Small intestine (tissue), 7 donors: ENCODE data around the gene ATP2C1. TPM values are rescaled to one million over a fixed set of nuclear protein-coding genes. Genes with fewer than 3 reads are reported as not detected.

Source experiments
- DNase-seq, 2 donors: peaks; one replicate each; pipeline versions ENCODE4 v3.0.0 to v3.0.0-alpha.2; 2013
- FAIRE-seq: peaks from 2 replicates; lab custom pipeline; 2012; peaks lifted over from hg19 to GRCh38; lab: Jason Lieb, UNC
- H3K27ac ChIP-seq, 3 donors: one replicate each; pipeline ENCODE4 v1.5.1; 2013; ENCODE audit warnings: low read length in 2 of 3, mild to moderate bottlenecking in 2 of 3, control low read depth in 1 of 3, inconsistent platforms in 1 of 3, low read depth in 1 of 3, moderate library complexity in 1 of 3
- H3K27me3 ChIP-seq, 3 donors: one replicate each; pipeline ENCODE4 v1.6.1; 2013; ENCODE audit warnings: low read length in 3 of 3, inconsistent platforms in 1 of 3; ENCODE audit not compliant: control insufficient read depth in 3 of 3, insufficient read depth in 3 of 3
- H3K36me3 ChIP-seq, 3 donors: one replicate each; pipeline ENCODE4 v1.6.1; 2013; ENCODE audit warnings: low read length in 3 of 3, inconsistent platforms in 1 of 3, low read depth in 1 of 3, mild to moderate bottlenecking in 1 of 3, moderate library complexity in 1 of 3; ENCODE audit not compliant: control insufficient read depth in 3 of 3, insufficient read depth in 2 of 3
- H3K4me1 ChIP-seq, 3 donors: one replicate each; pipeline ENCODE4 v1.6.1; 2013; ENCODE audit warnings: low read length in 2 of 3, inconsistent platforms in 1 of 3, low read depth in 1 of 3, mild to moderate bottlenecking in 1 of 3, moderate library complexity in 1 of 3; ENCODE audit not compliant: control insufficient read depth in 3 of 3, insufficient read depth in 2 of 3
- H3K4me3 ChIP-seq, 3 donors: one replicate each; pipeline ENCODE4 v1.5.1; 2013; ENCODE audit warnings: low read length in 3 of 3, control low read depth in 1 of 3, inconsistent platforms in 1 of 3, low read depth in 1 of 3, mild to moderate bottlenecking in 1 of 3, moderate library complexity in 1 of 3
- H3K9me3 ChIP-seq, 2 donors: one replicate each; pipeline ENCODE4 v1.6.1; 2013; ENCODE audit warnings: low read depth in 1 of 2, low read length in 1 of 2; ENCODE audit not compliant: control insufficient read depth in 2 of 2, insufficient read depth in 1 of 2
- WGBS, 3 donors: extraction: QIAGEN DNeasy Blood & Tissue Kit; methylation state at CpG; one replicate each; pipeline ENCODE4 v1.1.7; 2013; 5-methylcytosine and 5-hydroxymethylcytosine counted together
- polyA plus RNA-seq, 4 donors: library from polyadenylated mRNA; stranded (reverse) in 3 of 4; unstranded in 1 of 4; fragments of 200-250 nt in 3 of 4; fragments of 120-200 nt in 1 of 4; gene quantifications; one replicate each; pipeline versions ENCODE4 v1.2.1 to v1.2.3, GENCODE V29; 2013
- donor health status: healthy with polysubstance abuse.
- donor health status: control.
- donor health status: control.
- donor health status: Bipolar disorder and iron deficiency.
- donor health status: healthy.

ATP2C1 gene
- polyA plus RNA-seq, 4 donors, result 6.2 to 62.2 (median 31.4) TPM

DNA sequence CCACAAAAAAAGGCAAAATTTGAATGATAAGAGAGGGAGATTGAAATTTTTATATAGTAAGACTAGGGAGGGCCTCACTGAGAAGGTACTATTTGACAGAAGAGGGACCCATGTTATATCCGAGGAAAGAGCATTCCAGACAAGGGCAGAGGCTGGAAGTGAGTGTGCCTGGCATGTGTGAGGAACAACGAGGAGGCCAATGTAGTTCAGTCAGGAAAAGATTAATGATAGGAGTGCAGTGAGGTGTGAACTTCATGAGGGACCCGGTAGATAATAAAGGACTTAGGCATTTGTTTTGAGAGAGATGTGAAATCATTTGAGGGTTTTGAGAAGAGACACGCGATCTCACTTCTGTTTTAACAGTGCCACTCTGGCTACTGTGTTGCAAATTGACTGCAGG is 96.4 kb downstream of the ATP2C1 start:
- WGBS, 3 donors, result 70 to 77% (median 73%) methylated on average over 5 of the region's 5 CpGs
- H3K27ac ChIP-seq, result no peak overlapping the region
- H3K4me3 ChIP-seq, result no peak overlapping the region
- no peak for FAIRE-seq
- H3K9me3 ChIP-seq, result no peaks in the 10 kb centered on the region
- peaks cover 0 to 12% (median 4%) of the 10 kb centered on the region in 3 donors for H3K36me3 ChIP-seq
- H3K4me1 ChIP-seq, result no peaks in the 10 kb centered on the region
- no peaks in the 10 kb centered on the region for H3K27me3 ChIP-seq
- no peak for DNase-seq

GRCh38 chr3:130991126-130991525 is 97.2 kb downstream of the ATP2C1 start:
- Histone ChIP-seq H3K27ac (no peak overlapping the region), H3K4me1 (no peaks in the 10 kb centered on the region), H3K9me3 (no peaks in the 10 kb centered on the region), H3K27me3 (no peaks in the 10 kb centered on the region), H3K4me3 (no peak overlapping the region), H3K36me3 (peaks cover 0 to 15% (median 4%) of the 10 kb centered on the region in 3 donors)
- DNase-seq, result no peak
- FAIRE-seq, result no peak
- 94 to 96% (median 96%) methylated on average over 5 of the region's 5 CpGs for WGBS, 3 donors

- H3K27ac ChIP-seq, result no peak overlapping the region
- DNase-seq, result no peak
- H3K4me3 ChIP-seq, result no peak overlapping the region
- H3K9me3 ChIP-seq, result no peaks in the 10 kb centered on the region
- H3K4me1 ChIP-seq, result no peaks in the 10 kb centered on the region
- no peaks in the 10 kb centered on the region for H3K27me3 ChIP-seq
- H3K36me3 ChIP-seq, result peaks cover 0 to 15% (median 4%) of the 10 kb centered on the region in 3 donors
- no peak for FAIRE-seq
- 75 to 86% (median 80%) methylated on average over 3 of the region's 3 CpGs for WGBS, 3 donors
Measured at GRCh38 chr3:130992344-130992743, 98.5 kb downstream of the ATP2C1 start.

- WGBS, 3 donors, result 88 to 96% (median 94%) methylated on average over 7 of the region's 7 CpGs
- peaks cover 0 to 13% (median 6%) of the 10 kb centered on the region in 3 donors for H3K36me3 ChIP-seq
- H3K9me3 ChIP-seq, result no peaks in the 10 kb centered on the region
- no peak overlapping the region for H3K27ac ChIP-seq
- no peaks in the 10 kb centered on the region for H3K4me1 ChIP-seq
- no peaks in the 10 kb centered on the region for H3K27me3 ChIP-seq
- DNase-seq, result no peak
- H3K4me3 ChIP-seq, result no peak overlapping the region
- FAIRE-seq, result no peak
Measured at GRCh38 chr3:130997289-130997688, 103.4 kb downstream of the ATP2C1 start.

DNA sequence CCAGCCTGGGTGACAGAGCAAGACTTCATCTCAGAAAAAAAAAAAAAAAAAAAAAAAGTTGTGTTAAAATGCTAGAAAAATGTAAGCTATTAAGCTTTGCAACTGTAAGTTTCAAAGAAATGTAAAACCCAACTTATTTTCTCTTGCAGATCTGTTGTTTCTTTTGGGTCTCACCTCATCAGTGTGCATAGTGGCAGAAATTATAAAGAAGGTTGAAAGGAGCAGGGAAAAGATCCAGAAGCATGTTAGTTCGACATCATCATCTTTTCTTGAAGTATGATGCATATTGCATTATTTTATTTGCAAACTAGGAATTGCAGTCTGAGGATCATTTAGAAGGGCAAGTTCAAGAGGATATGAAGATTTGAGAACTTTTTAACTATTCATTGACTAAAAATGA is 107.2 kb downstream of the ATP2C1 start:
- H3K4me1 ChIP-seq, result no peaks in the 10 kb centered on the region
- peaks cover 4 to 7% (median 4%) of the 10 kb centered on the region in 3 donors for H3K36me3 ChIP-seq
- no peak for FAIRE-seq
- no peaks in the 10 kb centered on the region for H3K9me3 ChIP-seq
- H3K27ac ChIP-seq, result no peak overlapping the region
- H3K4me3 ChIP-seq, result no peak overlapping the region
- WGBS, 3 donors, result 89 to 100% (median 97%) methylated on average over 1 of the region's 1 CpG
- H3K27me3 ChIP-seq, result no peaks in the 10 kb centered on the region
- no peak for DNase-seq

- no peak for FAIRE-seq
Measured at GRCh38 chr3:131004603-131005002, 110.7 kb downstream of the ATP2C1 start.

GRCh38 chr3:131007256-131007655 is 113.4 kb downstream of the ATP2C1 start:
- no peak overlapping the region for H3K4me3 ChIP-seq
- DNase-seq (no peak), FAIRE-seq (no peak)
- H3K27ac ChIP-seq, result no peak overlapping the region
- H3K27me3 ChIP-seq, result no peaks in the 10 kb centered on the region
- no peaks in the 10 kb centered on the region for H3K9me3 ChIP-seq
- peaks cover 4 to 20% (median 5%) of the 10 kb centered on the region in 3 donors for H3K36me3 ChIP-seq
- H3K4me1 ChIP-seq, result no peaks in the 10 kb centered on the region
- 95 to 99% (median 98%) methylated on average over 2 of the region's 2 CpGs for WGBS, 3 donors

More at GRCh38 chr3:131004603-131005002, 110.7 kb downstream of the ATP2C1 start:
- Histone ChIP-seq H3K27me3 (no peaks in the 10 kb centered on the region), H3K9me3 (no peaks in the 10 kb centered on the region), H3K36me3 (peaks cover 4 to 16% (median 4%) of the 10 kb centered on the region in 3 donors), H3K4me1 (no peaks in the 10 kb centered on the region), H3K4me3 (no peak overlapping the region), H3K27ac (no peak overlapping the region)
- 95 to 97% (median 96%) methylated on average over 1 of the region's 1 CpG for WGBS, 3 donors
- DNase-seq, result no peak

- Histone ChIP-seq H3K4me3 (no peak overlapping the region), H3K36me3 (peaks cover 4 to 21% (median 5%) of the 10 kb centered on the region in 3 donors), H3K27me3 (no peaks in the 10 kb centered on the region), H3K4me1 (no peaks in the 10 kb centered on the region), H3K9me3 (no peaks in the 10 kb centered on the region), H3K27ac (no peak overlapping the region)
- WGBS, 3 donors, result 98 to 100% (median 99%) methylated on average over 2 of the region's 2 CpGs
- no peak for FAIRE-seq
- DNase-seq, result no peak
Measured at GRCh38 chr3:131007782-131008181, 113.9 kb downstream of the ATP2C1 start.

- Histone ChIP-seq H3K27me3 (no peaks in the 10 kb centered on the region), H3K4me1 (no peaks in the 10 kb centered on the region), H3K27ac (no peak overlapping the region), H3K4me3 (no peak overlapping the region), H3K9me3 (no peaks in the 10 kb centered on the region), H3K36me3 (peaks cover 4 to 21% (median 5%) of the 10 kb centered on the region in 3 donors)
- FAIRE-seq (no peak), DNase-seq (no peak)
- 98 to 100% (median 100%) methylated on average over 1 of the region's 1 CpG for WGBS, 3 donors
Measured at GRCh38 chr3:131008326-131008725, 114.4 kb downstream of the ATP2C1 start.
